Peyer's patch (tissue), 4 donors: Measurements from ENCODE around the gene GRIK4. TPM values are rescaled to one million over a fixed set of nuclear protein-coding genes. Genes with fewer than 3 reads are reported as not detected.

Source experiments
- DNase-seq, 3 donors: peaks; one replicate each; pipeline ENCODE4 v3.0.0-alpha.2; 2017 to 2019
- H3K27ac ChIP-seq, 4 donors: fragments of 200-600 bp; sonication (generic); one replicate each; pipeline ENCODE4 v1.5.1; 2016 to 2019
- H3K27me3 ChIP-seq, 2 donors: fragments of 200-600 bp; sonication (generic); one replicate each; pipeline ENCODE4 v1.5.1; 2019
- H3K36me3 ChIP-seq, 3 donors: fragments of 200-600 bp; sonication (generic); one replicate each; pipeline ENCODE4 v1.5.1; 2016 to 2019
- H3K4me1 ChIP-seq, 4 donors: fragments of 200-600 bp; sonication (generic); one replicate each; pipeline ENCODE4 v1.5.1; 2016 to 2019
- H3K4me3 ChIP-seq, 4 donors: fragments of 200-600 bp; sonication (generic); 1 replicate in 3 of 4; 2 replicates in 1 of 4; pipeline ENCODE4 v1.5.1; 2016 to 2019; ENCODE audit warnings: mild to moderate bottlenecking in 1 of 4
- H3K9me3 ChIP-seq, 4 donors: fragments of 200-600 bp; sonication (generic); one replicate each; pipeline ENCODE4 v1.5.1; 2016 to 2019; ENCODE audit warnings: mild to moderate bottlenecking in 1 of 4
- POLR2A ChIP-seq, 2 donors: fragments of 450-650 bp; IDR thresholded peaks; one replicate each; pipeline ENCODE4 v1.5.1; 2017; ENCODE audit warnings: antibody characterized with exemption in 2 of 2, mild to moderate bottlenecking in 2 of 2, moderate library complexity in 2 of 2
- total RNA-seq, 4 donors: library from RNA; depleted of rRNA; stranded (reverse); fragments of >200 nt; gene quantifications; one replicate each; pipeline ENCODE4 v1.1.0, GENCODE V29; 2016
- TF ChIP-seq, protein P1 (sequence below), 6 experiments: fragments of 450-650 bp in 4 of 6; fragments of 200-600 bp in 2 of 6; sonication (generic) in 1 of 6; IDR thresholded peaks; one replicate each; pipeline ENCODE4 v1.5.1; 2017 to 2019; ENCODE audit warnings: antibody characterized with exemption in 6 of 6, mild to moderate bottlenecking in 3 of 6, moderate library complexity in 1 of 6

Gene GRIK4
- total RNA-seq, 4 donors from 2014 or later, result 0.40 to 2.5 TPM; not detected in 2

GRCh38 chr11:120710354-120711131 is 199.0 kb downstream of the GRIK4 start:
- Histone ChIP-seq H3K4me3 (no peak overlapping the region), H3K27me3 (no peaks in the 10 kb centered on the region), H3K9me3 (peaks cover 0 to 4% (median 0%) of the 10 kb centered on the region in 4 donors), H3K36me3 (no peaks in the 10 kb centered on the region), H3K27ac (peak overlapping the region in 3 of 4 donors; percentile 10 to 25 (median 23)), H3K4me1 (peaks cover 0 to 12% (median 0%) of the 10 kb centered on the region in 4 donors)
- peak in 2 of 3 donors; percentile 22 to 58 for DNase-seq
- no peak for TF ChIP-seq POLR2A (IDR thresholded peaks at IDR 0.05)
- TF ChIP-seq, protein P1, sequence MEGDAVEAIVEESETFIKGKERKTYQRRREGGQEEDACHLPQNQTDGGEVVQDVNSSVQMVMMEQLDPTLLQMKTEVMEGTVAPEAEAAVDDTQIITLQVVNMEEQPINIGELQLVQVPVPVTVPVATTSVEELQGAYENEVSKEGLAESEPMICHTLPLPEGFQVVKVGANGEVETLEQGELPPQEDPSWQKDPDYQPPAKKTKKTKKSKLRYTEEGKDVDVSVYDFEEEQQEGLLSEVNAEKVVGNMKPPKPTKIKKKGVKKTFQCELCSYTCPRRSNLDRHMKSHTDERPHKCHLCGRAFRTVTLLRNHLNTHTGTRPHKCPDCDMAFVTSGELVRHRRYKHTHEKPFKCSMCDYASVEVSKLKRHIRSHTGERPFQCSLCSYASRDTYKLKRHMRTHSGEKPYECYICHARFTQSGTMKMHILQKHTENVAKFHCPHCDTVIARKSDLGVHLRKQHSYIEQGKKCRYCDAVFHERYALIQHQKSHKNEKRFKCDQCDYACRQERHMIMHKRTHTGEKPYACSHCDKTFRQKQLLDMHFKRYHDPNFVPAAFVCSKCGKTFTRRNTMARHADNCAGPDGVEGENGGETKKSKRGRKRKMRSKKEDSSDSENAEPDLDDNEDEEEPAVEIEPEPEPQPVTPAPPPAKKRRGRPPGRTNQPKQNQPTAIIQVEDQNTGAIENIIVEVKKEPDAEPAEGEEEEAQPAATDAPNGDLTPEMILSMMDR (IDR thresholded peaks at IDR 0.05), result no peak

GRCh38 chr11:120712014-120712413 is 200.5 kb downstream of the GRIK4 start:
- Histone ChIP-seq H3K27me3 (no peaks in the 10 kb centered on the region), H3K9me3 (peaks cover 0 to 4% (median 0%) of the 10 kb centered on the region in 4 donors), H3K36me3 (no peaks in the 10 kb centered on the region), H3K4me1 (peaks cover 0 to 12% (median 0%) of the 10 kb centered on the region in 4 donors), H3K4me3 (no peak overlapping the region), H3K27ac (no peak overlapping the region)
- no peak for TF ChIP-seq POLR2A (IDR thresholded peaks at IDR 0.05)
- TF ChIP-seq, protein P1 (IDR thresholded peaks at IDR 0.05), result no peak
- no peak for DNase-seq

GRCh38 chr11:120712881-120713280 is 201.3 kb downstream of the GRIK4 start:
- Histone ChIP-seq H3K36me3 (no peaks in the 10 kb centered on the region), H3K9me3 (peaks cover 0 to 2% (median 0%) of the 10 kb centered on the region in 4 donors), H3K27ac (no peak overlapping the region), H3K4me3 (no peak overlapping the region), H3K4me1 (peaks cover 0 to 12% (median 0%) of the 10 kb centered on the region in 4 donors), H3K27me3 (no peaks in the 10 kb centered on the region)
- TF ChIP-seq, protein P1 (IDR thresholded peaks at IDR 0.05), result no peak
- no peak for TF ChIP-seq POLR2A (IDR thresholded peaks at IDR 0.05)
- DNase-seq, result no peak

DNA sequence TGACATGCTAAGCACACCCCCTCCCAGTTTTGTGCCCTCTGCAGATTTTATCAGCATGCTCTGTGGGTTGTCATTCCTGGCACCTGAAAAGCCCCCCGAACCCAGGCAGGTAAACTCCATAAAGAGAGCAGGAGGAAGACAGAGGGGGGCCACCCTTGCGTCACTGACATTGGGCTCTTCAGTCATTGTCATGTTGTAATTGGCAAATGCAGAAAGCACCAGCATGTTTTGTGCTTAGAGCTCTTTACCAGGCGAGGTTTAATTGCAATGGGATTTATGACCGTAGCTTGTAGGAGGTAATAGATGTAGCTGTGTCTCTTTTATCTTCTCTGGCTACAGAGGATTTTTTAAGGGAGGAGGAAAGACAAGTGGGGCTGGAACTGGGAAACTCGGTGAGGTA is 201.7 kb downstream of the GRIK4 start:
- Histone ChIP-seq H3K4me3 (no peak overlapping the region), H3K9me3 (no peaks in the 10 kb centered on the region), H3K27me3 (no peaks in the 10 kb centered on the region), H3K27ac (no peak overlapping the region), H3K4me1 (peaks cover 0 to 12% (median 0%) of the 10 kb centered on the region in 4 donors), H3K36me3 (no peaks in the 10 kb centered on the region)
- DNase-seq, result no peak
- TF ChIP-seq, protein P1 (IDR thresholded peaks at IDR 0.05), result no peak
- TF ChIP-seq POLR2A (IDR thresholded peaks at IDR 0.05), result no peak

- no peak for DNase-seq
- H3K27ac ChIP-seq, result no peak overlapping the region
- no peak overlapping the region for H3K4me3 ChIP-seq
- no peaks in the 10 kb centered on the region for H3K36me3 ChIP-seq
- no peaks in the 10 kb centered on the region for H3K9me3 ChIP-seq
- peaks cover 0 to 12% (median 0%) of the 10 kb centered on the region in 4 donors for H3K4me1 ChIP-seq
- TF ChIP-seq POLR2A (IDR thresholded peaks at IDR 0.05), result no peak
- TF ChIP-seq, protein P1 (IDR thresholded peaks at IDR 0.05), result no peak
- H3K27me3 ChIP-seq, result no peaks in the 10 kb centered on the region
These were observed 202.9 kb downstream of the GRIK4 start for GRCh38 chr11:120714438-120714837.
